Measurements from ENCODE around the gene ARHGDIA. TPM values are rescaled to one million over a fixed set of nuclear protein-coding genes. Genes with fewer than 3 reads are reported as not detected.

The ARHGDIA gene
- total RNA-seq, 1 experiment from 2014 or later: 201 TPM

DNA sequence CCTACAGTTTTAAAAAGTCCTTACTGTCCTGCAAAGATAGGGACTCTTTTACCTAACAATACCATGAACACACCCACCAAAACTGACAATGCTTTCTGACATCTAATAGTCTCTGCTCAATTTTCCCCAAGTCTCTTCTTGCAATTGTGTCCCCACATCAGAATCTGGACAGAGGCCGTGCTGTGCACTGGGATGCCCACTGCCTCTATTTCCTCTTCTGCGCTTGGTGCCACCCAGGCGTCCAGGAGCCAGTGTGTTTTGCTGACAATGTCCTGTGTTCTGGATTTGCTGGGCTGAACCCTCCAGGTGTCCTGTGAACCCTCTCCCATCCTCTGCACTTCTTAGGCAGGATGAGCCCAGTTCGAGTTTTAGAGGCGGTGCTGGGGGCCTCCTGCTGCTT, 6.4 kb upstream of the ARHGDIA start:
- peaks cover 9% of the 10 kb centered on the region; the same call in 1 of the 2 replicates for H3K79me2 ChIP-seq (ENCODE audit: low read length)
- no peak overlapping the region for H2AFZ ChIP-seq (ENCODE audit: low read length)
- no peaks in the 10 kb centered on the region for H3K9me2 ChIP-seq (replicated peaks; ENCODE audit: low read length)
- H3K9ac ChIP-seq (ENCODE audit: low read length): no peak overlapping the region
- DNase-seq: no peak
- TF ChIP-seq EZH2phosphoT487 (IDR thresholded peaks at IDR 0.05; ENCODE audit: borderline replicate concordance, low read length) (no peak), EZH2 (IDR thresholded peaks at IDR 0.05; ENCODE audit: low read length, unreplicated experiment) (no peak), CTCF (conservative IDR thresholded peaks at IDR 0.05; ENCODE audit: low read depth, low read length) (no peak)
- H3K36me3 ChIP-seq (ENCODE audit: low read depth, low read length): peaks cover 25% of the 10 kb centered on the region
- no peak overlapping the region for H3K27ac ChIP-seq (ENCODE audit: low read length)
- H3K4me2 ChIP-seq (ENCODE audit: low read length): no peak overlapping the region
- intact Hi-C loops (cut with micrococcal nuclease): no loop called here
- peaks cover 20% of the 10 kb centered on the region for H3K4me1 ChIP-seq (ENCODE audit: insufficient read depth, low read length)
- no TSS peak for BruUV-seq (replicated peaks)
- no peak overlapping the region for H3K4me3 ChIP-seq (ENCODE audit: low read length)
- H3K9me3 ChIP-seq (ENCODE audit: low read length): no peaks in the 10 kb centered on the region
- H3F3A ChIP-seq (ENCODE audit: low read length, unreplicated experiment): peaks cover 6% of the 10 kb centered on the region
- POLR2A ChIA-PET (ENCODE audit: unreplicated experiment): no interaction called here
- no peaks in the 10 kb centered on the region for H3K27me3 ChIP-seq (ENCODE audit: low read length)
- H4K20me1 ChIP-seq (ENCODE audit: low read length): 0 out of 2 replicates have a peak, but pooled peaks cover 3% of the 10 kb centered on the region
- CTCF ChIA-PET: no interaction called here
- no peak for ATAC-seq

- TF ChIP-seq CTCF (conservative IDR thresholded peaks at IDR 0.05; ENCODE audit: low read depth, low read length): peak; percentile 39; the same call in 1 of the 2 replicates
- TF ChIP-seq EZH2 (IDR thresholded peaks at IDR 0.05; ENCODE audit: low read length, unreplicated experiment): no peak
- DNase-seq (peak; percentile 87), ATAC-seq (no peak)
- Histone ChIP-seq H3K36me3 (ENCODE audit: low read depth, low read length) (0 out of 2 replicates have a peak, but pooled peaks cover 3% of the 10 kb centered on the region), H3K4me2 (ENCODE audit: low read length) (peak overlapping the region; percentile 99), H2AFZ (ENCODE audit: low read length) (peak overlapping the region; percentile 99), H3K4me1 (ENCODE audit: insufficient read depth, low read length) (peaks cover 51% of the 10 kb centered on the region), H3K79me2 (ENCODE audit: low read length) (peaks cover 26% of the 10 kb centered on the region), H4K20me1 (ENCODE audit: low read length) (0 out of 2 replicates have a peak, but pooled peaks cover 6% of the 10 kb centered on the region), H3K9me2 (replicated peaks; ENCODE audit: low read length) (no peaks in the 10 kb centered on the region), H3K9ac (ENCODE audit: low read length) (peak overlapping the region; percentile 99), H3F3A (ENCODE audit: low read length, unreplicated experiment) (peaks cover 20% of the 10 kb centered on the region), H3K27ac (ENCODE audit: low read length) (peak overlapping the region; percentile 96), H3K9me3 (ENCODE audit: low read length) (no peaks in the 10 kb centered on the region), H3K4me3 (ENCODE audit: low read length) (peak overlapping the region; percentile 75), H3K27me3 (ENCODE audit: low read length) (no peaks in the 10 kb centered on the region)
- ChIA-PET POLR2A (ENCODE audit: unreplicated experiment) (interaction anchor here (0.6 kb wide), 1 partner anchor 477 kb away, joined by 3 read pairs; no protein-coding TSS in a partner anchor), CTCF (interaction anchor here (0.5 kb wide), 1 partner anchor 809 kb away, joined by 4 read pairs; no protein-coding TSS in a partner anchor)
- TSS peak; percentile 16 for BruUV-seq (replicated peaks)
- intact Hi-C loops (cut with micrococcal nuclease): loop anchor here (5.0 kb wide), 1 partner anchor 56 kb away; the partner anchor contains the start of gene MAFG
Observed at GRCh38 chr17:81871387-81872230, 472 bp upstream of the ARHGDIA start.

All from PC-3 (cell line).